Glomerular endothelial cell (primary cell): Measurements from ENCODE around the gene PDE6G. TPM values are rescaled to one million over a fixed set of nuclear protein-coding genes. Genes with fewer than 3 reads are reported as not detected.

Experiments used
- DNase-seq: peaks from one replicate; pipeline ENCODE4 v3.0.0-alpha.2; 2011; ENCODE audit warnings: low read depth, low spot score; ENCODE audit errors: extremely low read depth
- total RNA-seq: library from RNA; depleted of rRNA; stranded (reverse); fragments of >200 nt; gene quantifications from 2 replicates; pipeline ENCODE4 v1.2.3, GENCODE V29; 2015

Gene PDE6G
- total RNA-seq, 1 donor from 2014 or later: 3.2 TPM

DNA sequence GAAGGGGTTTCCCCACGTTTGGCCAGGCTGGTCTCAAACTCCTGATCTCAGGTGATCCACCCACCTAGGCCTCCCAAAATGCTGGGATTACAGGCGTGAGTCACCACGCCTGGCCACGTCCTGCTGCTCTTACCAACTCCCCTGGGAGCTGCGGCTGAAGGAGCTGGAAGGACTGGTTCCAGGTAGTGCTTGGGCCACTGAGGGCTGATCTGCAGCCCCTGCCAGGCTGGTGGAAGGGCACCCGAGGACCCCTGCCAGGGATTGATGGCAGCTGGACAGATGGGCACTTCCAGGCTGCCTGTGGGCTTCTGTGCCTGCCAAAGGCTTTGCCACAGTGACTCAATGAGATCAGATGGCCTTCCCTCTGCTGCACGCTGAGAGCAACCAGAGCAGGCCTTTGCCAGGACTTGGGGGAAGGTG is 7.7 kb upstream of the PDE6G start:
- DNase-seq: no peak

DNA sequence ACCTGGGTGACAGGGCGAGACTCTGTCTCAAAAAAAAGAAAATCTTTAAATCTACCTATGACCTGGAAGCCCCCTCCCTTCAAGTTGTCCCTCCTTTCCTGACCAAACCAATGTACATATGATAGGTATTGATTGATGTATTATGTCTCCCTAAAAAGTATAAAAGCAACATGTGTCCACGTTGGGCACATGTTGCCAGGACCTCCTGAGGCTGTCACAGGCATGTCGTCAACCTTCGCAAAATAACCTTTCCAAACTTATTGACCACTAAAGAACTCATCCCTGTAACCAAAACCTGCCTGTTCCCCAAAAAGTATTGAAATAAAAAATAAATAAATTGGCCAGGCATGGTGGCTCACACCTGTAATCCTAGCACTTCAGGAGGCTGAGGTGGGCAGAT is 5.7 kb upstream of the PDE6G start:
- no peak for DNase-seq

DNA sequence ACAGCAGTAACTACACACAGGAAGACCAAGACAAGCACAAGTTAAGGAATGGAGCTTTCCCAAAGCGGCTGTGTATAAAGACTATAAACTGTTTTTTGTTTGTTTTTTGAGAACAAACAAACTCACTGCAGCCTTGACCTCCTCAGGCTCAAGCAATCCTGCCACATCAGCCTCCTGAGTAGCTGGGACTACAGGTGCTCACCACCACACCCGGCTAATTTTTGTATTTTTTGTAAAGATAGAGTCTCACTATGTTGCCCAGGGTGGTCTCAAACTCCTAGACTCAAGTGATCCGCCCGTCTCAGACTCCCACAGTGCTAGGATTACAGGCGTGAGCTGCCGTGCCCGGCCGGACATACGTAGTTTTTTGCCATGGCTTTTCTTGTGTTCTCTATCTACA is 4.1 kb upstream of the PDE6G start:
- no peak for DNase-seq

DNA sequence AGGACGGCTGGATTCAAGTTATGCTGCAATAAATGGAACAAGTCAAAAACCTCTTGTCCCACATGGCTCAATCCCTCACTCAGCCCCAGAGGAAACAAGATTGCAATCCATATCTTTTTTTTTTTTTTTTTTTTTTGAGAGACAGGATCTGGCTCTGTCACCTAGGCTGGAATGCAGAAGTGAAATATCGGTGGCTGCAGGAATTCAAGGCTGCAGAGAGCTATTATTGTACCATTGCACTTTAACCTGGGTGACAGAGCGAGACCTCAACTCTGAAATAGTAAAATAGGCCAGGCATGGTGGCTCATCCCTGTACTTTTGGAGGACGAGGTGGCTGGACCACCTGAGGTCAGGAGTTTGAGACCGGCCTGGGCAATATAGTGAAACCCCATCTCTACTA is 2.7 kb upstream of the PDE6G start:
- DNase-seq: no peak

DNA sequence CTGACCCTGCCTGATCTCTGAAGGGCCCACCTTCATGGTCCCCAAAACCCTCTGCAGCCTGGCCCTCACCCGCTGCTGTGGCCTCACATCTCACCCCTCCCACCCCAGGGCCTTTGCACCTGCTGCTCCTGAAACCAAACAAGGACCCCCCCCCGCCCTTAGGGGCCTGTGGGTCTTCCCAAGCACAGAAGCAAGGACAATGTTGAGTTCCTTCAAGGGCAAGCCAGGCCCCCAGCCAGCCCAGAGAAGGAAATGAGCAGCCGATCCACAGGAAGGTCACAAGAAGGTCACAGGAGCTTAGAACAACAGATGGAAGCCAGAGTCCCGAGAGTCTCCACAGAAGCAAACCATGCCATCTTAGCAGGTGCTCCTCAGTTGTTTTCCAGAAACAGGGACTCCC is 493 bp upstream of the PDE6G start:
- no peak for DNase-seq

DNA sequence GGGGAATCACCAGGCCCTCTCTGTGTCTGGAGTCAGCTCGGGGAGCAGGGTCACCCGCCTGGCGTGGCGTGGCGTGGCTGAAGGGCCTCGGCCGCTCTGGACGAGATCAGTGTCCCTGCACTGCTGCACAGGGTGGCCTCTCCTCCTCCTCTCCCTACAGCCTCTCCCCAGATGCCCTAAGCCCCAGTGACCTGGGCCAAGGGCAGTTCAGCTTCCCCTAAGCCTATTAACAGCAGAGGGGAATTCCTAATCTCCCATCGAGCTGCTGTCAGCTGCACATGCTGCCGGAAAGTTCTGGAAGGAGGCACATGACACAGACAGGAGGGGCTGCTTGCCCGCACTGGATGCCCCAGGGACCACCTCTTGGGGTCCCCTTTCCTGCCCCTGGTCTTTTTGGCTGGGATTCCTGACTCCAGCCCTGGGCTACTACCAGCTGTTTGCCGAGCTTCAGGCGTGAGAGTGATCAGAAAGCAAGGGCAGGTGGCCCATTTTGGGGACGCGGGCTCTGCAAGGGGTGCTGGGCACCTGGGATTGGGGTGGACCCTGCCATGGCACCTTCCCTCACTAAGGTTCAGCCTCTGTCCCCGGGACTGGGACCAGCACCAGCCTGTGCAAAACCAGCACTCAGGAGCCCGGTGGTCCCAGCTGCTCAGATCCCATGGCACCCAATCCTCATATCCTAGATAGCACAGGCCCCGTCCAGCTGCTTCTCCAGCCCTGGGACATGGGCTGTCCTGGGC is 794 bp downstream of the PDE6G start:
- no peak for DNase-seq

DNA sequence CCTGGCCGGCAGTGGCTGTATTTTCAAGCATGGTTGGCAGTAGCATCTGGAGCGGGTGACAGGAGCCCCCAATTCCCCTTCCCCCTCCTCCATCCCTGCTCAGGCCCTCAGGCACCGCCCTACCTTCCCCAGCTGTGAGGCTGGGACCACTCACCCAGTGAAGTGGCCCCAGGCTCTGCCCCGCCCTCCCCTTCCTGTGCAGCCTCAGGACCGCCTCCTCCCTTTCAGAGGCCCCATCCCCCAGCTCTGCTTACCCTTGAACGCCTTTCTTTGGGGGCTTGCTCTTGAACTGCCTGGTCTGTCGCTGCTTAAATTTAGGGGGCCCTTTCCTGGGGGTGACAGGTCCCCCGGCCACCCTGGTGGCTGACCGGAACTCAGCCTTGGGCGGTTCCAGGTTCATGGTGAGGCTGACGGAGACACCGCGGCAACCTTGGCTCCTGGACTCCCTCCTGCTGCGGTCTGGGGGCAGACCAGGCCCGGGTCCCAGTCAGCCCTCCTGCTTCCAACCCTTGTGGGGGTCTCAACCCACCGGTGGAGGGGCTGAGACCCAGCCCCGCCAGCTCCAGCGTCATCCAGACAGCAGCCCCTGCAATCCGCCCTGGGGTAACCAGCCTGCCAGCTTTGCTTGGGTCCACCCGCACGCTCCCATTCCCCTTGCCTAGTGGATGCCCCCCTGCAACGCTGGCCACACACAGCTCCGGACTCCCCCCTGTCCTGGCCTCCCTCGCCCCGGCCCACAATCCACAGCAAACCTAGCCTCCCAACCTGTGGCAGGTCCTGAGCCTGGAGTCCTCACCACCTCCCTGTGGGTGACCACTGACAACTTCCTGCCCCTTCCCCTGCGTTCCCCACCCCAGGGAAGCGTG is 3.2 kb downstream of the PDE6G start:
- no peak for DNase-seq

DNA sequence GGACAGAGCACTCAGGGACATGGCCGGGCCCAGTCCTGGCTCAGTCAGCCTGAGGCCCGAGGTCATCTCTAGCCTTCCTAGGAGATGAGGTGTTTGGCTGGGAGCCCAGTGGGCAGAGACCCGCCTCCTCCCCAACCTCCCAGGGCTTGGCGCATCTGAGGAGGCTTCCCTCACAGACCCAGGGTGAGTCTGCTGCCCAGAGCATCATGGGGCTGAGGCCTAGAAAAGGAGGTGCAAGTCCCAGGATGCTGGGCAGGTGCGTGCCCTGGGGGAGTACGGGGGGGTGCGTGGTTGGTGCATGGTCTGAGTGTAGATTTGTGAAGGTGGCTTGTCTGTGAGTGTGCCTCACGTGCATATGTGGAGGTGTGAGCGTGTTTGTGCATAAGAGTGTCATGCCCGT is 4.7 kb downstream of the PDE6G start:
- DNase-seq: no peak

DNA sequence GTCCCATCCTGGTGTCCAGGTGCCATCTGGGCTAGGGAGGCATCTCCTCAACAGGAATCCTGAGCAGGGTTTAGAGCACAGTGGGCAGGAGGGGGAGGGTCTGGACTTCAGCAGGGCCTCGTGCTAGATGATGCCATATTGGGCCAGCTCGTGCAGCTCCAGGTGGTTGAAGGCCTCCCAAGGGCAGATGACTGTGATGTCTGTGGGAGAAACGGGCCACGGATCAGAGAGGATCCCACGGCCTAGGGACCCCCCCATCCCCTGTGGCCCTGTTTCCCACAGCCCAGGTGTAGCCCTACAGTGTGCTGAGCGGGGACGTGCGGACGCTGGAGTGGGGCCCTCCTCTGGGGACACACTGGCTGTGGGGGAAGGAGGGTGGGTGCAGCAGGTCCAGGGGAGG is 5.4 kb downstream of the PDE6G start:
- no peak for DNase-seq

DNA sequence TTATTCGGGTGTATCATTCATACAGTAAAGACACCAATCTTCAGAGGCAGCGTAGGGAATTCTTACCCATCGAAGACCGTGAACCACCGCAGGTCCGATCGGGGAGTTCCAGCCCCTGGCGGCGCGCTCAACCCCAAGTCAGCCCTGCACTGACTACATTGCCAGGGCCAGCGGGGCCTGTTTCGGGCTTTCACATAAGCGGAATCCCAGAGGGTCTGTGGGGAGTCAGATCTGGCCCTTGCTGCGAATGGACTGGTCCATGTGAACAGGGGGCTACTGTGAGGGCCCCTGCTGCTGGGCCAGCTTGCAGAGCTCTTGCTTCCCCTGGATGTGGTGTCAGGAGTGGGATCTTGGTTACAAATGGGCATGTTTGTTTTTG is 7.6 kb downstream of the PDE6G start:
- no peak for DNase-seq

DNA sequence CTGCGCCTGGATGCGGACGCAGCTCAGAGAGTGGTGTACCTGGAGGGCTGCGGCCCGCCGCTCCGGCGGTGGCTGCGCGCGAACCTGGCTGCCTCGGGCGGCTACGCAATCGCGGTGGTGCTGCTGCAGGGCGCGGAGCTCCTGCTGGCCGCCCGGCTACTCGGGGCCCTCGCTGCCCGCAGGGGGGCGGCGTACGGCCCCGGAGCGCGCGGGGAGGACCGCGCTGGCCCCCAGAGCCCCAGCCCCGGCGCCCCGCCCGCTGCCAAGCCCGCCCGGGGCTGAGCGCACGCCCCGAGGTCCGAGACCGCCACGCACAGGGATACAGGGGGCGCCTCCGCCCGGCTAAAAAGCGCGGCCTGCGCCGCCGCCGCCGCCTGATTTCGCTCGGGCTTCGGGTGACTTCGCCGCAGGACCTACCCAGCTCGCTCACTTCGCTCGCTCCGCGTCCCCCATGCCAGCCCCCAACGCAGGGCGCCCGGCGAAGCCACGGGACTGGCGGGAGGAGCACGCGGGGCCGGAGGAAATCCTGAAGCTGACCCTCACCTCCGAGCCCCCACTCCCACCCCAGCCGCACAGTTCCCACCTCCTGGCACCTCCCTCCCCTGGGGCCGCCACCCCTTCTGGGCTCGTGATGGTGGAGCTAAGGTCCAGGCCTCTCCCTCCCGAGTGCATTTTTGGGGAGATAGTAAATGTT is 8.2 kb downstream of the PDE6G start:
- no peak for DNase-seq

DNA sequence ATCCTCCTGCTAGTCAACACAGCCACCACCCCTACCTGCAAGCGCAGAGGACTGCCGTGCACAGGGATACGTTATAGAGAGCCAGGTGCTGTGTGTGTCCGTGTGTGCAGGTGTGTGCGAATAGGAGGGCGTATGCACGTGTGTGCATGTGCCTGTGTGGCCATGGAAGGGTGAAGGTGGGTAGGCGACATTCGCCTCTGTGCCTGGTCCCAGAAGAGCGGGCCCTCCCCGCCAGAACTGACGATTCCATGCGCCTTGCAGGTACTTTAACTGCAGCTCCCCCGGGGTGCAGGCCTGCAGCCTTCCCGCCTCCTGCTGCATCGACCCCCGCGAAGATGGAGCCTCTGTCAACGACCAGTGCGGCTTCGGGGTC is 8.7 kb downstream of the PDE6G start:
- DNase-seq: no peak

DNA sequence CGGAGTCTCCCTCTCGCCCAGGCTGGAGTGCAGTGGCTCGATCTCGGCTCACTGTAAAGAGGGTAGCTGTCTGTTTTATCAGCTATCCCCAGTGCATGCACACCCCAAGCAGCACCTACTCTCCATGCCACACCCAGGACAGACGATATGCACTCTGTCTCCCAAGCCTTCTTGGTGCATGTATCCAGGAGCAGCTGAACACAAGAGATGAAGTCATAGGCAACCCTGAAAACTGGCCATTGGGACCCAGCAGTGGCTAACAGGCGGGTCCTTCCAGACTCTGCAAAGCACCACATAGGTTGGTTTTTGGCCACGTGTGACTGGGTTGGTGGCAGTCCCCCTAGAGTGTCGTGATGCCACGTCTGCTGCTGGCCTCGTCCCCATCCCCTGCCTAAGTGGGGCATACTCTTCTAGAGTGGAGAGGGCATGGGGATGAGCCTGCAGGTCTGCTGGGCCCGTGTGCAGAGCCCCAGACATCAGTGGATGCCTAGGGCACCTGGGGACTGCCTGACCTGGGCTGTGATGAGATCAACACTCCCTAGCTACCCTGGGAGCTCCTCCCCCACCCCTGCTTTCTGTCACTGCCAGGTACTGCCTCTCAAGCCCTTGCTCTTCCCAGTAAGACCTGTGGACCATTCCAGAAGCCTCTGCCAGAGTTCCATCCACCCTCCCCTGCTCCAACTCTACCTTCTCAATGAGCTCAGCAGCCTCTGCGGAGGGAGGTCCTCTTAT is 9.3 kb downstream of the PDE6G start:
- no peak for DNase-seq

DNA sequence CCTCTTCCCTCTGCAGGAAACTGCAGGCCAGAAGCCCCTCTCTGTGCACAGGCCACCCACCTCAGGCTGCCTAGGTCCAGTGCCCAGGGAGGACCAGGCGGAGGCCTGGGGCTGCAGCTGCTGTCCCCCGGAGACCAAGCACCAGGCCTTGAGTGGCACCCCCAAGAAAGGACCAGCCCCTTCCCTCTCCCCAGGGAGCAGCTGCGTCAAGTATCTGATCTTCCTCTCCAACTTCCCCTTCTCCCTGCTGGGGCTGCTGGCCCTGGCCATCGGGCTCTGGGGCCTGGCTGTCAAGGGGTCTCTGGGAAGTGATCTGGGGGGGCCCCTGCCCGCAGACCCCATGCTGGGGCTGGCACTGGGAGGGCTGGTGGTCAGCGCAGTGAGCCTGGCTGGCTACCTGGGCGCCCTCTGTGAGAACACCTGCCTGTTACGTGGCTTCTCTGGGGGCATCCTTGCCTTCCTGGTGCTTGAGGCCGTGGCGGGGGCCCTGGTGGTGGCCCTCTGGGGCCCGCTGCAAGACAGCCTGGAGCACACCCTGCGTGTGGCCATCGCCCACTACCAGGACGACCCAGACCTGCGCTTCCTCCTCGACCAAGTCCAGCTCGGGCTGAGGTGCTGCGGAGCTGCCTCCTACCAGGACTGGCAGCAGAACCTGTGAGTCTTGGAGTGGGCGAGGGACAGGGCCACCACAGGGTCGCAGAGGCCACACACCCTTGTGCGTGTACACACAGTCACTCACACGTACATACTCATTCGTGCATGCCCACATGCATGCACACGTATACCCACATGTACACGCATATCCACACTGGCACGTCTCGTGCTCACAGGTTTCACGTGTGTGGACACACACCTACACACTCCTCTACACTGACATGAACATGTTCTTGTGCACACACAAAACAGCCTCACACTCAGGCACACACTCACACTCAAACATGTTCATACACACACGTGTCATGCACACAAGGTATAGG is 11.1 kb downstream of the PDE6G start:
- no peak for DNase-seq

DNA sequence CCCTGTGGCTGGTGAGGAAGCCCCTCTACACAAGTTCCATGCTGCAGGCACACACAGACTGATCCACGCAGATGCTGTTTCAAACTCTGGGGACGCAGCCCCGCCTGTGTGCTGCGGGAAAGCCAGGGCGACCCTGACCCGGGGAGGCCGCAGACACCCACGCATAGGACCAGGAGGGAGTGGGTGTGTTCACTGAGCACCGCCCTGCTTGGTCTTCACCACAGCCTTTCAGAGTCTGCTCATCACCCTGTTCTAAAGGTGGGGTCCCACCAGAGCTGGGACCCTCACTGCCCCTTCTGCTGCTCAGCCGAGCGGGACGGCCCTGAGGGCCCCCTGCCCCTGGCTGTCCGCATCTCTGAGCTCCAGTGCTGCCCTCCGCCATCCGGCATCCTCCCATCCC is 11.8 kb downstream of the PDE6G start:
- no peak for DNase-seq

DNA sequence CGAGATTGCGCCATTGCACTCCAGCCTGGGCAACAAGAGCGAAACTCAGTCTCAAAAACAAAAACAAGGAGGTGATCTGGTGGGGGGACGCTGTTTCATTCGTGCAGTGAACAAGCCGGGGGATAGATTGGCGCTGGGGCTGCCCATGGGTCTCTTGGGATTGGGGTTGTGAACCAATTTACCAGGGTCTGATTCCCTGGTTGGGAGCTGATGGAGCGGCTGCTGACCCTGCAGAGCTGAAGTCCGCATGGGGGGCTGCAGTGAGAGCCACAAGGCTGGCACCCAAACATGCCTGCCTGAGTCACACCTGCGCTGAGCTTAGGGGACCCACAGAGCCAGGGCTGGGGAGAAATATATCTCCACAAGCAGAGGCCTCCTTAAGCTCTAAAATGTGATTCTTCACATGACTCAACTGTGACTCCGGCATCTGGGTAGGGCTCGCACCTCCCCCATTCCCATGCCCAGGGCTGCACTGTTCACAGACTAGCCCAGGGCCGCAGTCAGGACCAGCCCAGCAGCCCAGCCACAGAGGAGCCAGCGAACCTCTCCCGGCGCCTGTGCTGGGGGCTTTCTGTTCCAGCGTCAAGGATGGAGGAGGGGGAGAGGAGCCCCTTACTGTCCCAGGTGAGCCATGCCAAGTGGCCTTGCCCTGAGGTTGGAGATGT is 14.4 kb downstream of the PDE6G start:
- DNase-seq: no peak

DNA sequence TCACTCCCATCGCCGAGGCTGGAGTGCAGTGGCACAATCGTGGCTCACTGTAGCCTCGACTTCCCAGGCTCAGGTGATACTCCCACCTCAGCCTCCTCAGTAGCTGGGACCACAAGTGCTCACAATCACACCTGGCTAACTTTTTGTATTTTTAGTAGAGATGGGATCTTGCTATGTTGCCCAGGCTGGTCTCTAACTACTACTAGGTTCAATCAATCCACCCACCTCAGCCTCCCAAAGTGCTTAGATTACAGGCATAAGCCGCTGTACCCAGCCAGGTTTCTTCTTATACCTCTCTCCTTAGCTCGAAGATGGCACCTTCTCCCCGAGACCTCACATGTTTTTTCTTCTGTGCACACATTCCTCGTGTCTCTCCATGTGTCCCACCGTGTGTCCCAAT is 16.3 kb downstream of the PDE6G start:
- DNase-seq: no peak

DNA sequence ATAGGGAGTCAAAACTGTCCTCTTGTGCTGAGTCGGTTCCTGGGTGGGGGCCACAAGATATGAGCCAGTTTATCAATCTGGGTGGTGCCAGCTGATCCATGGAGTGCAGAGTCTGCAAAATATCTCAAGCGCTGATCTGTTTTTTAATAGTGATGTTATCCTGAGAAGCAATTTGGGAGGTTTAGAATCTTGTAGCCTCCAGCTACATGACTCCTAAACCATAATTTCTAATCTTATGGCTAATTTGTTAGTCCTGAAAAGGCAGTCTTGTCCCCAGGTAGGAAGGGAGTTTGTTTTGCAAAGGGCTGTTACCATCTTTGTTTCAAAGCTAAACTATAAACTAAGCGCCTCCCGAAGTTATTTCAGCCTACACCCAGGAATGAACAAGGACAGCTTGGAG is 17.7 kb downstream of the PDE6G start:
- no peak for DNase-seq

DNA sequence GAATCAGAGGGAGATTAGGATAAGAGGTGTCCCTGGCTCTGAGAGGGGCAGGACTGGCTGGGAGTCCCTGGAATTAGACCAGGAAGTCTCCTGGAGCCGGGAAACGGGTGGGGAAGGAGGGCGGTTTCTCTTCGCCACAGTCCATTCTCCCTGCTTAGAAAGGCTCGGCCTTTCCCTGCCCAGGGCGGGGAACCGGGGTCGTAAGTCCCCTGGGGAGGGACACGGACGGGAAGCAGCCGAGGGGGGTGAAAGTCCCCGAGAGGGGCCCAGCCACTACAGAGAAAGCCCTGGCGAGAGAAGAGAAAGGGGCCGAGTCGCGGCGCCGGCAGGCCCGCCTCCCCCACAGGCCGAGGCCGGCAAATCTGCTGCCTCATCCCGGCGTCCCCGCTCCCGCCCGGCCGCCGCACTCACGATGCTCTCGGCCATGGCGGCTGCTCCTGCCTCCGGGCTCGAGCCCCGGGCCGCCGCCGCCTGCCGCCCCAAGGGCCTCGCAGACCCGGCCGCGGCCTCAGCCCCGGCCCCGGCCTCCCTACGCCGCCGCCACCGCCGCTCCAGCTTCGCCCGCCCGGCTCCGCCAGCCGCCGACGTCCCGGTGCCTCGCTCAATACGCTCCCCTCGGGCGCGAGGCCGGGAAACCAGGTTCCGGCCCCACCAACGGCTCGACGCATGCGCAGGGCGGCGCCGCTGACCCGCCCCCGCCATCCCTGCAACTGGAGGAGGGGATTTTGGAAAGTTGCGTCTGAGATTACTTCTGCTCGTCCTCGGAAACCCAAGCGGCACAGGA is 19.6 kb downstream of the PDE6G start, which contains the start of the genes NPLOC4 and TSPAN10:
TSS of gene NPLOC4 (minus strand) at position 608 of the 784 bp plus-strand sequence. CDS start at position 426, 182 bp downstream.
TSS of gene TSPAN10 (plus strand) at position 692 of the 784 bp plus-strand sequence. CDS start 5,217 bp downstream, outside the sequence.
- DNase-seq: peak; percentile 9
